Measurements from ENCODE around the gene RXRA.
A peak's percentile ranks its signal among the peaks of the same experiment; 100 is the strongest.

The RXRA gene

GRCh38 chr9:134404376-134405358, 78.4 kb downstream of the RXRA start:
- DNase-seq = no peak

GRCh38 chr9:134405527-134405926, 79.3 kb downstream of the RXRA start:
- DNase-seq = no peak

- no peak for DNase-seq
These were observed 80.3 kb downstream of the RXRA start for GRCh38 chr9:134406366-134407120.

GRCh38 chr9:134407121-134407779, 81.0 kb downstream of the RXRA start:
- DNase-seq = peak; percentile 84

- no peak for DNase-seq
These were observed 82.1 kb downstream of the RXRA start for GRCh38 chr9:134408389-134408788.

- no peak for DNase-seq
These were observed 82.9 kb downstream of the RXRA start for GRCh38 chr9:134408939-134409737.

GRCh38 chr9:134410071-134410834, 84.0 kb downstream of the RXRA start:
- DNase-seq = no peak

- DNase-seq = no peak
These were observed 84.6 kb downstream of the RXRA start for GRCh38 chr9:134410835-134411217.

- no peak for DNase-seq
These were observed 85.4 kb downstream of the RXRA start for GRCh38 chr9:134411440-134412297.

- no peak for DNase-seq
These were observed 86.0 kb downstream of the RXRA start for GRCh38 chr9:134412298-134412711.

- DNase-seq = no peak
These were observed 87.0 kb downstream of the RXRA start for GRCh38 chr9:134413112-134413715.

GRCh38 chr9:134413890-134414623, 87.8 kb downstream of the RXRA start:
- DNase-seq = no peak

- no peak for DNase-seq
These were observed 88.7 kb downstream of the RXRA start for GRCh38 chr9:134414900-134415425.

- no peak for DNase-seq
These were observed 90.2 kb downstream of the RXRA start for GRCh38 chr9:134416385-134417015.

GRCh38 chr9:134418354-134418753, 92.1 kb downstream of the RXRA start:
- no peak for DNase-seq

GRCh38 chr9:134419000-134419683, 92.9 kb downstream of the RXRA start:
- no peak for DNase-seq

GRCh38 chr9:134419684-134420076, 93.4 kb downstream of the RXRA start:
- DNase-seq = no peak

GRCh38 chr9:134420281-134420845, 94.1 kb downstream of the RXRA start:
- DNase-seq = no peak
